GM19438 (cell line): ENCODE measurements around the gene UGT1A5.

ENCODE experiments used
- ATAC-seq: cut with Tn5 transposase; IDR thresholded peaks from one replicate; pipeline ENCODE4 v1.9.1; 2021; ENCODE audit warnings: low read depth; ENCODE audit not compliant: unreplicated experiment

UGT1A5 gene

DNA sequence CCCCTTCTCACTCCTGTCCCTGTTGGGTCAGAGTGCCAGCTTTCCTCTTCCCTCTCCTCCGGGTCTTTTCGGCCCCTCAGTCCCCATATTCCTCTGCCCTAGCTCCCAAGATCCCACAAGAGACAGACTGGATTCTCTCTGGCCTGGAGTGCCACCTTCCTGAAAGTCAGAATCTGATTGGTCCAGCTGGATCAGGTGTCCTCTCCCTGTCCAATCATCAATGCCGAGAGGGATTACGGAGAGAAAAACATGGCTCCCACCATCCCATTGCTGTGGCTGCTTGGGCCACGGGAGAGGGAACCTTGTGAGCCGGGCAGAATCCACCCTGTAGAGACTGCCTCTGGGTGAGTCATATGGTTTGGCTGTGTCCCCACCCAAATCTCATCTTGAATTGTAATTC lies 62.7 kb downstream of the UGT1A5 start:
- no peak for ATAC-seq

DNA sequence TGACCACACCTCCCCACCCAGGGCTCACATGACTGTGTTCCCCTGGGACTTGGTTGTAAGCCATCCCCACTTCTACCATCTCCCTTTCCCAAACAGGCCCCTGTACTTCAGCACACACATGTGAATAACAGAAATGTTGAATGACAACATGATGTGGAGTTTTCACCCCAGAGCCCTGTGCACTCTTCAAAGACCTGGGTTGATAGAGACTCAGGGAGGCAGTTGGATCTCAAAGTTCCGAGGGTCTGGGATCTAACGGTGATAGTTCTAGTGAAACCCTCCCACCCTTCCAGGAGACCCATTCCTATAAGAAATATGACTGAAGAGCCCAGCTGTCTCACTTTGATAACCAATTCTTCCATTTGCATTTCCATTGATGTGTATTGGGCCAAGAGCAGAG lies 65.3 kb downstream of the UGT1A5 start, which contains the start of gene MROH2A:
Gene MROH2A (plus strand): TSS at position 301 of the 400 bp plus-strand sequence. CDS start 1,029 bp downstream, outside the sequence.
- ATAC-seq, result no peak

DNA sequence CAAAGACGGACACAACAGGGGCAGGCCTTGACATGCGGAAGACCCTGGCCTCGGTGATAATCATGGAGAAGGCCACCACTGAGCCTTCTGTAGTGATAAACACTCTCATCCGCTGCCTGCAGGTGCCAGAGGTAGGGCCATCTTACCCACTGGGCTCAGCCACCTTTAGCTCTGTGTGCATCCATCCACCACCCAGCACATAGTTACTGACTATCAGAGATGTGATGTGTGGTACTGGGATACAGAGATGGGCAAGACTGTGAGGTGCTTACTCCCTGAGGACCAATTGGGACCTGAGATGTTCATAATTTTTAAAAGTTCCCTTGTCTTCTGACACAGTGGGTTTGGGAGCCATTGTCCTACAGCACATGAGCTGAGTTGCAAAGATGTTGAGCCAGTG lies 67.0 kb downstream of the UGT1A5 start:
- ATAC-seq, result no peak

DNA sequence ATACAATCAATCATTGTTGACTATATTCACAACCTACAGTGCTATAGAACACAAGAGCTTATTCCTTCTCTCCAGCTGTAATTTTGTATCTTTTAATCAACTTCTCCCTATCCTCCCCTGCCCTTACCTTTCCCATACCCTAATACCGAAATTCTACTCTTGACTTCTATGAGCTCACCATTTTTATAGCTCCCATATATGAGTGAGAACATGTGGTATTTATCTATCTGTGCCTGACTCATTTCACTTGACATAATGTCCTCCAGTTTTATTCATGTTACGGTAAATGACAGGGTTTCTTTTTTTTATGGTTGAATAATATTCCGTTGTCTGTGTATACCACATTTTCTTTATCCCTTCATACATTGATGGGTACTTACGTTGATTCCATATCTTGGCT lies 68.1 kb downstream of the UGT1A5 start:
- no peak for ATAC-seq

DNA sequence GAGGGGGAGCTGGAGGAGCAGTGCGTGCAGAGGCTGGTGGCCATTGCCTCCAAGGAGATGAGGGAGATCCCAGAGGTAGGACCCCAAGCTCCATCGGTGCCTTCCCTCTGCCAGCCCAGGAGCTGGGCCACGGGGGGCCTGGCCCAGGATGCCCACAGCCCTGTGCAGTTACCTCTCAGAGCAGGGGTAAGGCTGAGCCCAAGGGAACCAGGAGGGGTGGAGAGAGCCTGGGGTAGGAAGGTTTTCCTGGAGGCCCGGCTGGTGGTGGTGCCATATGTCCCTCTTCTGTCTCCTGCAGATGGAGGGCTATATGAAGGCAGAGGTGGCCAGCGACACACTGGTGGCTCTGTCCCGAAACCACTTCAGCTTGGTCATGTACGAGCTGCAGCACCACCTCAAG lies 76.8 kb downstream of the UGT1A5 start:
- no peak for ATAC-seq

DNA sequence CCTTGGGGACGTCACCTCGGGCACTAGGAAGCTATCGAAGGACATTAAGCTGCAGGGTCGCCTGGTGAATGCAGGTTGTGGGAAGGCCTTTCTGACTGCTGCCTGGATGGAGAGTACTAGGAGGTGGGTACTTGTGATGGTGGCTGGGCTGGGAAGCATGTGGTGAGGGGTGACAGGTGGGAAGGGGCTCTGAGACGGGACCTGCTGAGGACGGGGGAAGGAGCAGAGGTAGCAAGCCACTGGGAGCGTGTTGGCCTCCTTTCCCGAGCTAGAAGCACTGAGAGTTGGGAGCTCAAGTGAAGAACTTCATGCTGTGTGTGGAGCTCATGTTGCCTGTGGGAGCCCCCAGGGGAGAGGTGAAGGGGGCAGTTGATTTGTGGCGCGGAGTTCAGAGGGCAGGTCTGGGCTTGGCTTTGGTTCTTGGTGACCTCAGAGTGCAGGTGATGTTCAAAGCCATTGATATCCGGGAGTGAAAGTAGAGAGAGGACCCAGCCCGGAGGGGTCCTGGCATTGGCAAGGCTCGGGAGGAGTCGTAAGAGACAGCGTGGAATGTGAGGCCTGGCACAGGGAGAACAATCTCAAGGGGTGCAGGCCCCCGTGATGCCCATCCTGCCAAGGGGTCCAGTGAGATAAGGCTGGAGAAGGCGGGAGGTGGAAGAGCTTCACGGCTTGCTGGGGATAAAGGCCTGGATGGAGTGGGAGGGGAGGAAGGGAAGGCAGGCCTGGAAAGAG lies 78.6 kb downstream of the UGT1A5 start:
- no peak for ATAC-seq

DNA sequence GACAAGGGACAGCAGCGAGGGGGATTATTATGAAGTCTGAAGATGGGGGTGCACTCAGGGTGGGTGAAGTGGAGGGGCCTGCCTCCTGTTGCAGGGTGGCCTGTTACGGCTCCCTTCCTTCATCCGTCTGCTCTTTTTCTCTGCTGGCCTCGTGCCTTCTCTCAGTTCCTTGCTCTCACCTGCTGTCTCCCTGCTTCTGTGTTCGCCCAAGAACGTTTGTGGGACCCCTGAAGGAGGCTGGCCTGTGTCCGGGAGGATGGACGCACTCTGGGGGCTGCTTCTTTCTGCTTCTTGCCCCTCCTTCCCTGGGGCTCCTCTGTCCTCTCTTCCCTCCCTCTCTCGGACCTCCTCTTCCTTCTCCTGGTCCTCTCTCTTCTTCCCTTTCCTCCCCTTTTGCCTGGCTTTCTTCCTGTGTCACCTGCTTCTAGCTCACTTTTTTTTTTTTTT lies 79.2 kb downstream of the UGT1A5 start:
- no peak for ATAC-seq

DNA sequence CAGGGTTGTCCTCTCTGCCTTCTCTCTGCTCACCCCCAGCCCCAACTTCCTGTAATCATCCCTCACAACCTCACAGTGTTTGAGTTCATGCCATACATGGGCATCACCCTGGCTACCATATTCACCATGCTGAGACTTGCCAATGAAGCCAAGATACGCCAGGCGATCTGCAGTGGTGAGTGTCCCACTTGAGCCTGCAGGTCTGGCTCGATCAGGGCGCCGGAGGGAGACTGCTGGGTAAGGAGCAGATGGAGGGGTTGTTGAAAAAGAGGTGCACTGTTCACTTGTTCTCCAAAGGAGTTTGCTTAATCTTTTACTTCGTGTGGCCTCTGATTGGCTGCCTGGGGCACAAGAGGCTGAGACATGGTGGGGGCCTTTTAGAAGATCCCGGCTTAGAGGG lies 80.0 kb downstream of the UGT1A5 start:
- ATAC-seq, result no peak

DNA sequence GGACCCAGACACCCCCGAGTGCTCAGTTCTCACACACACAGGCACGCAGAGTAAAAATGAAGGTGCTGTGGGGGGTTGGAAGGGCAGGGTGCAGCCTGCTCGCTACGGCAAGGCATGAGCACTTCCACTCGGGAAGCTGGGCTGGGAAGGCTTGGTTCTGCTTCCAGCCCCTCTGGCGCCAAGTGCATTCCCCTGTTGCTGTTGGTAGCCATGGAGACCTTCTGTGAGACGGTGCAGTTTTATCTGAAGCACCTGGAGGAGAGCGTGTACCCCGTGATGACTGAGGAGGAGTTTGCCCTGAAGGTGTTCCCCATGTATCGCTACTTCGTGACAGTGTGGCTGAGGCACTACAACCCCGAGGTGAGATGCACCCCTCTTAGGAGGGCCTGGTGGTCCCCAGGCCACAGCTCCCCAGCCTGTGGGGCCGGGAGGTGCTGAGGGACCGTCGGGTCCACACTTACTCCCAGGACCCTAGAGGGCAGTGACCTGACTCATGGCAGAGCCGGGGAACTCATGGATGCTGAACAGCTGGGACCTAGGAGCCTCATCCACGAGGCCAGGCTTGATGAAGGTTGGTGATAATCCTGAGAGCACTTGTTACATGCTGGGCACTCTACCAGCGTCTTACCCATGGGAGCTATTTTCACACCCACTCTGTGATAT lies 80.9 kb downstream of the UGT1A5 start:
- ATAC-seq, result no peak

DNA sequence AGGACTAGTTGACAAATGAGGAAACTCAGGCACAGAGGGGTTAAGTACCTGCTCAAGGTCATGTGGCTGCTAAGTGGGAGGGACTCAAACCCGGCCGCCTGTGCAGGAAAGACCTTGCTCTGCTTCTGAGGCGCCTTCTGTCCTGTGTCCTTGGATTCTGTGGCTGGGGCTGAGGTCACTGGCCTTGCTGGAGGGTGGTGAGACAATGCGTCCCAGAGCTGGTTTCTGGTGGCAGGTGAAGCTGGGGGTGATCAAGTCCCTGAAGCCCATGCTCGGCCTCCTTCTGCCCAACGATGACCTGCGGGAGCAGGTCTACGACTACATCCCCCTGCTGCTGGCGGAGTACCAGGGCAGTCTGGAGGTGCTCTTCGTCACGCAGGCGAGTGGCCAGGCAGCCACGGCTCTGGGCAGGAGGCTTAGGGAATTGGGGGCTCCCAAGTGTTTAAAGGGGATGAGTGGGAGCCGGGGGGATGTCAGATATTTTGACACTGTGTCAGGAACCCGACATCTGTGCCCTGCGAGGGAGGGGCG lies 81.5 kb downstream of the UGT1A5 start:
- no peak for ATAC-seq

DNA sequence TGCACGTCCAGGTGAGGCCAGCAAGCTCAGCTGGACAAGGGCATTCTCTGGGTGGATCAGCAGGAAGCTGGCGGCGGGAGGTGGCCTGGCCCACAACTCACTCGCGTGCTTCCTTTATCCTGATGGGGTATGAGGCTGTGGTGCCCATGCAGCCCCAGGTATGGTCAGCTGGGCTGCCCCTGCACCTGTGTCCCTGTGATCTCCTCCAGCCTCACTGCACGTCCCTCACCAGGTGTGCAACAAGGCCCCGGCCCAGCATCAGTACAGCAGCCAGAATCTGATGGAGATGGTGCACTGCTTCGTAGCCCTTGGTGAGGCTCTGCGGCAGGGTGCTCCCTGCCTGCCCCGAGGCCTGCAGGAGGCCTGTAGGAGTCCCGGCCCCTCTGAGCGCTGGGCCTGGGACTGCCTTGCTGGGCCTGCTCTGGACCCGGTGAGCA lies 83.0 kb downstream of the UGT1A5 start:
- no peak for ATAC-seq

DNA sequence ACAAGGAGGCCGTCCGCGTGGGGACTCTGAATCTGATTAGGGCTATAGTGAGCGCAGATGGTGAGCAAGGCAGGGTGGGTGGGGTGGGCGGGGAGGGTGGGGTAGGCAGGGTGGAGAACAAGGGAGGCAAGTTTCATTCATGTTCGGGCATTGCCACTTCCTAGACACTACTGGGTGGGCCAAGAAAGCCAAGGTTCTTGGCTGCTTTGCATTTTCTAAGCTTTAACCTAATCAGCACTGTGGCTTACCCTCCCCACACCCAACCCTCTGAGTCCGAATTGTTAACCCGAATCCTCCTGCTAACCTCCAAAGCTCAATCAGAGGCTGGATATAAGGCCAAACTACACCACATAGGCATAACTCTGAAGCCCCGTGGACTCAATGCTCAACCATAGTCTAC lies 83.5 kb downstream of the UGT1A5 start:
- ATAC-seq, result no peak

DNA sequence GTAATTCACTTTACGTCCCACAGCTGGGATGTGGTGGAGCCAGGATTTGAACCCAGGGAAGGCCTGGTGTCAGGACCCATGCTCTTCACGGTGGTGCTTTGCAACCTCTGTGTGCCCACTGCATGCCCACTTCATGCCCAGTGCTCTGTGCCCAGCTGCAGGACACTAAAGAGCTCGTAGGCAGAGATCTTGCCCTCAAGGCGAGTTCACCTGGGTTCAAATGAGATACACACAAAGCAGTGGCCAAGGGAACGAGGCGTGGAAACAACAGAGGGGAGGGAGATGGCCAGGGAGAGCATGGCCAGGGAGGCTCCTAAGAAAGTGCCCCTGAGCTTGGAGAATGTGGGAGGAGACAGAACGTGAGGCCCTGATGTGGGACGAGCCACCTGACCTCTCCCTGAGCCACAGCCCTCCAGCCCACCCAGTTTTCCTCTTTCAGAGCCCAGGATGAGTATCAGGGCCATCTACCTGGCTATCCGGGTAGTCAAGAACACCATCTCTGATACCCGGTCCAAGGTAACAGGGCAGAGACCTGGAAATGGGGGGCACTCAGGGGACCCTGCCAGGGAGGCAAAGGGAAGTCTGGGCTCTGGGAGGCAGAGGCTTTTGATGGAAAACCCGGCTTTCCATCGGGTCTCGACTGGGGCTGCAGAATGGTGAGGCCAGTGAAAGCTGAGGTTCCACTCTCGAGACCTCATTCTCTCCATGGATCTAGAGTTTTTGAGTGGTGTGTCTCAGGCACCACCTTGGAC lies 85.8 kb downstream of the UGT1A5 start:
- no peak for ATAC-seq

DNA sequence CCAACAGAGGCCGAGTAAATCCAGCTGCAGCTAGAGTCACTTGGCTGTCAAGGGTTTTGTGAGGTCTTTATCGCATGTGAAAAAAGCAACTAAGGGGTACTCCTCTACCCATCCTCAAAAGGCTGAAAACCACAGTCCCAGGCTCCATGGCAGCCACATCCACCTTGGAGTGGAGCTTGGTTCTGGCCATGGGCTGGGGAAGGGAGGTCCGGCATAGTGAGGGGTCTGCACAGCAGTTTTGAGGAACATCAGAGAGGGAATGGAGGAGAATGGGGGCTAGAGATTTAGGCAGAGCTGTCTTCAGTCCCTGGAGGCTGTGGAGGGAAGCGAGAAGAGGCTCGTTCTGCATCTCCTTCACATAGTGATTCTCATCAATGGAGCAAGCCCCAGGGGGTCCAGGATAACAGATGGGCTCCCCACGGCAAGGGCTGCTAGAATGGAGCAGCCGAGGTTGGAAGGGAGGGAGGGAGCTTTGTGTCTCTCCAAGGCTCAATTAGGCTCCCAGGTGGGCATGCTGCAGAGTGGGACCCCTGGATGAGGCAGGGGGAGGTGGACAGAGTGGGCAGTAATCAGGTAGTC lies 86.5 kb downstream of the UGT1A5 start:
- no peak for ATAC-seq

DNA sequence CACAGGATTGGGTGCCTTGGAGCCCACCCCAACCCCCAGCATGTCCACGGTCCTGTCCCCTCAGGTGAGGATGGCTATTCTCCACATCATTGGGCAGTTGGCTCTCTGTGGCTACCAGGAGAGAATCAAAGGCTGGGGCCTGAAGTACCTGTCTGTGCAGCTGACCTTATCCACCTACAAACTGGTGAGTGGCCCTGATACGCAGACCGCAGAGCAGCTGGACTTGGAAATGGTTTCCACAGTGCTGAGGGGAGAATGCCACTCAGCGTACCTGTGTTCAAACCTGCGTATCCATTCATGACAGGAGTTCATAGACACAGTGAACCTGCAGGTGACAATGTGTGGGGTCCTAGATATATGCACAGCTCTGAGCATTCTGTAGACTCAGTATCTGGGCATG lies 87.0 kb downstream of the UGT1A5 start:
- no peak for ATAC-seq

DNA sequence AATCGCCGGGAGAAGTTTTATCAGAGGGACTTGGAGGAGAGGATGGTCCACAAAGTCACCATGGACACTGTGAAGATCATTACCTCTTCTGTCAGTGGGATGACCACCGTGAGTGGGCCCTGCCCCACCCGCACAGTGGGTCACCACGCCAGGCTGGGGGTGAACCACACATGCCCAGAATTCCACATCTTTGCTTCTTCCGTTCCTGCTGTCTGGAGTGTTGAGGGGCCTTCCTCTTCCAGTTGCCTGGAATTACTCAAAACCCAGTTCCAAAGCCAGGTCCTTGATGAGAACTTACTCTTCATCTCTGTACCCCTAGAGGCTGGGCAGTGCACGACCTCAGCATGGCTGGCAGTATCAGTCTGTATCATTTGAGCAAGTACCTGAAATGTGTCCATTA lies 87.5 kb downstream of the UGT1A5 start:
- ATAC-seq, result no peak

DNA sequence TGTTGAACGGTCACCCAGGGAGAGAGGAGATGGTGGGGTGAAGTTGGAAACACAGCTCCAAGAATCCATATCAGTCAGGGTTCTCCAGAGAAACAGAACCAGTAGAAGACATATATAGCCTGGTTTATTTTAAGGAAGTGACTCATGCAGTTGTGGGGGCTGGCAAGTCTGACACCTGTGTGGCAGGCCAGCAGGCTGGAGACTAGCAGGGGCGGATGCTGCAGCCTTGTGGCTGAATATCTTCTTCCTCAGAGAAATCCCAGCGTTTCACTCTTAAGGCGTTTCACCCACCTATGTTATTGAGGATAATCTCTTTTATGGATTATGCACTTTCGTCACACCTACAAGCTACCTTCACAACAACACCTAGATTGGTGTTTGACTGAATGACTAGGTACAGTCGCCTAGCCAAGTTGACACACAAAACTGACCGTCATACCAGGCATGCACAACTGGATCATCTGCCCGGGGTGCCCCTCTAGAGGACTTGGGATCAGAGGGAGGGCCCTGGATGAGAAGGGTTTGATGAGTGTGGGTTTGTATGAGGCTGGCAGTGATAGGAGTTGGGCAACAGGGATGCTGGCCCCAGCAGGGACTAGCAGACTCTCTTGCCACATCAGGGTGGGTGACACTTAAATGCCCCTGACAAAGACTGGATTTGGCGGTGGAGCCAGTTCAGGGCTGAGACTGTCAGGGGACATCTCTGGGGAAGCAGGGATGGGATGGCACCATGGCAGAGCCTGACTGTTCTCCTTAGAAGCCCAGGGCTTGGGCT lies 88.8 kb downstream of the UGT1A5 start:
- ATAC-seq, result no peak

DNA sequence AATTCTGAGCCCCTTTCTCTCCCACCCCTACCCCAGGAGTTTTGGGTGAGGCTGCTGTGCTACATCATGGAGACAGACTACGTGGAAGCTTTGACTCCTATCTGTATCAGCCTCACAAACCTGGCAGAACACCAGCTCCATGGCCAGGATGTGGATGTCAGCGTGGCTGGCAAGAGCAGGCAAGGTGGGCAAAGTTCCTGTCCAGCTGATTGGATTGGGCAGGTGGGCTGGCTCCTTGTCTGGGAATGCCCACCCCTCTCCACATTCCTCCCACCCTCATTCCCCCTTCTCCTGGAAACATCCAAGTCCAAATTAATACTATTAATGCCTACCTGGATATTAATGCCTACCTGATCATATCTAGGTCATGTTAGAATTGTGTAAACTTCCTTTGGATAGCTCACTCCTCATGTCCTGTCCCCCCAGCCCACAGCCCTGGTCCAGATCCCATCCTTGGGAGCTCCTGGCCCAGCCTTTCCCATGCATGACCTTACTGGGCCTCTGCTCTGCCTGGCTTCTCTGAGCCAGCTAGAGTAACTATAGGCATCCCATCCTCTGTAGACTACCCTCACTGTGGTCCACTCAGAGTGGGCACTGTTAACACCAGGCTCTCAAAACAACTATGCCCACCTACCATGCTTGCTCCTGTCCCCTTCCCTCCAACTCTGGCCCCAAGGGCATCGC lies 89.6 kb downstream of the UGT1A5 start:
- no peak for ATAC-seq

DNA sequence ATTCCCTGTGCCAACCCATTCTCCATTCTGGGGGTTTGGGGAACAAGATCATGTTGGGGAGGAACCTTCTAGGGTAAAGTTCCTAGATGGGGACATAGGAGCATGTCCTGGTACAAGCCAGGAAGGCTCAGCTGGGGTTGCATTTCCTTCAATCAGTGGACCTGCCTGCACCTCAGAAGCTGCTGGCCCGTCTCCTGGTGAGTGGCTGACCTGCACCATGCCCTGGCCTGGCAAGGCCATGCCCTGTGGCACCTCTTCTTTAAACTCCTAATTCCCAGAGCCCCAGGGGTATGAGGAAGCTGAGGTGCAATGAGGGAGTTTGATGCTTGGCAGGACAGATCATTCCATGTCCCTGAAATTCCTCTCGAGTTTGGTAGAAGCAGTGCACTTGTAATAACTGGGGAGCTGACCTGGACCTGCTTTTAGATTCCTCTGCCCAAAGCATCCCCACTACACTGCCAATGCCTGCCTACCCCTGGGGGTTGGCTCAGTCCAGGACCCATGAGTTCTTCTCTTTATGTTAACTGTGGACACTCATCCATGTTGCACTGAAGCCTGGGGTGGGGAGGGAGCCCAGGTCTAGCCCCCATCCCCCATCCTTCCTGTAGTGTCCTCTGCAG lies 90.7 kb downstream of the UGT1A5 start:
- no peak for ATAC-seq
